PC-9 (cell line): ENCODE measurements around the gene METTL13.

Source experiments
- CTCF ChIP-seq: fragments of 200-600 bp; sonication (generic); conservative IDR thresholded peaks from 2 replicates; pipeline ENCODE4 v1.6.1; 2017; ENCODE audit warnings: mixed run types, antibody characterized with exemption, mild to moderate bottlenecking, moderate library complexity
- EZH2 ChIP-seq: fragments of 200-600 bp; sonication (generic); IDR thresholded peaks from 2 replicates; pipeline ENCODE4 v1.8.0; 2017; ENCODE audit warnings: antibody characterized with exemption, low read depth

GRCh38 chr1:171800851-171801250, 19.4 kb downstream of the METTL13 start:
- no peak for TF ChIP-seq EZH2
- TF ChIP-seq CTCF: no peak
